H1 (cell line): ENCODE results near the gene MINDY3. TPM values are rescaled to one million over a fixed set of nuclear protein-coding genes. Genes with fewer than 3 reads are reported as not detected.

Experiments
- CTCF ChIA-PET: fragments of 300-600 bp; sonication (Branson Sonifier 250); formaldehyde crosslinking; loops from one replicate; lab custom pipeline; 2021; ENCODE audit not compliant: partially characterized antibody; lab: Charles Lee
- POLR2A ChIA-PET: fragments of 300-600 bp; sonication (Branson Sonifier 250); formaldehyde crosslinking; loops from one replicate; lab custom pipeline; 2021; ENCODE audit warnings: inconsistent platforms; ENCODE audit not compliant: partially characterized antibody; lab: Charles Lee
- DNase-seq, 2 experiments: peaks; one replicate each; pipeline versions ENCODE4 v3.0.0 to v3.0.0-alpha.2; 2010 to 2022; ENCODE audit warnings: low spot score in 2 of 2, low read depth in 1 of 2, mixed read lengths in 1 of 2
- FAIRE-seq: peaks from 2 replicates; lab custom pipeline; 2011; peaks lifted over from hg19 to GRCh38; lab: Jason Lieb, UNC
- H2AFZ ChIP-seq: 2 replicates; pipeline ENCODE4 v1.8.1; 2012; ENCODE audit warnings: low read length, inconsistent platforms
- H2AK5ac ChIP-seq: 2 replicates; pipeline ENCODE4 v1.6.1; 2013; ENCODE audit warnings: low read depth, low read length
- H2BK120ac ChIP-seq: replicated peaks from 2 replicates; pipeline ENCODE3; 2013; ENCODE audit warnings: low read depth, low read length, inconsistent platforms
- H2BK12ac ChIP-seq: 2 replicates; pipeline ENCODE4 v1.6.1; 2013; ENCODE audit warnings: low read depth, low read length
- H2BK15ac ChIP-seq: 2 replicates; pipeline ENCODE4 v1.6.1; 2013; ENCODE audit warnings: low read length
- H2BK20ac ChIP-seq: 2 replicates; pipeline ENCODE4 v1.6.1; 2013; ENCODE audit warnings: low read length
- H2BK5ac ChIP-seq: 2 replicates; pipeline ENCODE4 v1.6.1; 2013; ENCODE audit warnings: low read depth, low read length
- H3K14ac ChIP-seq: 2 replicates; pipeline ENCODE4 v1.6.1; 2013; ENCODE audit warnings: inconsistent platforms; ENCODE audit not compliant: insufficient read length
- H3K18ac ChIP-seq: 2 replicates; pipeline ENCODE4 v1.6.1; 2013; ENCODE audit warnings: low read length; ENCODE audit errors: extremely low read depth
- H3K23ac ChIP-seq: 2 replicates; pipeline ENCODE4 v1.6.1; 2013; ENCODE audit warnings: inconsistent platforms; ENCODE audit not compliant: insufficient read length
- H3K23me2 ChIP-seq: 2 replicates; pipeline ENCODE4 v1.6.1; 2013; ENCODE audit warnings: low read depth, low read length
- H3K27ac ChIP-seq: 2 replicates; pipeline ENCODE4 v1.6.1; 2011; ENCODE audit warnings: low read depth, low read length, inconsistent platforms
- H3K27me3 ChIP-seq, 4 experiments: replicated peaks in 1 of 4; 1 replicate in 1 of 4; 2 replicates in 3 of 4; pipeline versions ENCODE4 v1.6.1 to v1.8.1; 2011 to 2013; ENCODE audit warnings: low read length in 3 of 4, mild to moderate bottlenecking in 3 of 4, inconsistent platforms in 2 of 4, mixed read lengths in 2 of 4, moderate library complexity in 1 of 4; ENCODE audit not compliant: control insufficient read depth in 3 of 4, insufficient read depth in 3 of 4; ENCODE audit errors: extremely low read depth in 1 of 4
- H3K36me3 ChIP-seq, 4 experiments: 2 replicates each; pipeline versions ENCODE4 v1.6.1 to v1.8.1; 2011 to 2013; ENCODE audit warnings: mild to moderate bottlenecking in 4 of 4, low read length in 3 of 4, moderate library complexity in 2 of 4, control low read depth in 1 of 4, inconsistent platforms in 1 of 4; ENCODE audit not compliant: insufficient read depth in 4 of 4, control insufficient read depth in 2 of 4
- H3K4ac ChIP-seq: replicated peaks from 2 replicates; pipeline ENCODE3; 2013; ENCODE audit warnings: low read length, low read depth, mixed read lengths, inconsistent platforms; ENCODE audit not compliant: insufficient read length
- H3K4me1 ChIP-seq, 4 experiments: replicated peaks in 1 of 4; 1 replicate in 1 of 4; 2 replicates in 3 of 4; pipeline versions ENCODE4 v1.6.1 to v1.8.1; 2011 to 2013; ENCODE audit warnings: low read length in 3 of 4, inconsistent platforms in 2 of 4, mixed read lengths in 1 of 4; ENCODE audit not compliant: insufficient read depth in 4 of 4, control insufficient read depth in 3 of 4
- H3K4me2 ChIP-seq, 2 experiments: 2 replicates each; pipeline versions ENCODE4 v1.6.1 to v1.8.1; 2011 to 2013; ENCODE audit warnings: low read depth in 2 of 2, low read length in 2 of 2, control low read depth in 1 of 2, inconsistent platforms in 1 of 2, mild to moderate bottlenecking in 1 of 2; ENCODE audit not compliant: insufficient read depth in 1 of 2
- H3K4me3 ChIP-seq, 4 experiments: fragments of 200-600, 300-600 bp in 1 of 4; sonication (generic), shearing (Covaris generic), sonication (Bioruptor Twin) in 1 of 4; 2 replicates each; pipeline versions ENCODE4 v1.5.1 to v1.8.1; 2011 to 2016; ENCODE audit warnings: low read length in 4 of 4, low read depth in 3 of 4, control low read depth in 2 of 4, inconsistent platforms in 2 of 4, mild to moderate bottlenecking in 2 of 4, mixed read lengths in 1 of 4, moderate library complexity in 1 of 4; ENCODE audit not compliant: insufficient read depth in 2 of 4; ENCODE audit errors: extremely low read depth in 1 of 4
- H3K56ac ChIP-seq: replicated peaks from 2 replicates; pipeline ENCODE3; 2013; ENCODE audit warnings: low read depth, mild to moderate bottlenecking, mixed read lengths, low read length, inconsistent platforms; ENCODE audit not compliant: insufficient read length
- H3K79me1 ChIP-seq: 2 replicates; pipeline ENCODE4 v1.6.1; 2013; ENCODE audit warnings: low read depth, low read length, control low read depth
- H3K79me2 ChIP-seq, 2 experiments: 2 replicates each; pipeline versions ENCODE4 v1.6.1 to v1.8.1; 2012 to 2013; ENCODE audit warnings: low read length in 2 of 2, mild to moderate bottlenecking in 2 of 2, inconsistent platforms in 1 of 2; ENCODE audit not compliant: insufficient read depth in 2 of 2, control insufficient read depth in 1 of 2
- H3K9ac ChIP-seq, 4 experiments: replicated peaks in 1 of 4; 1 replicate in 1 of 4; 2 replicates in 3 of 4; pipeline versions ENCODE4 v1.6.1 to v1.8.1; 2011 to 2013; ENCODE audit warnings: low read depth in 3 of 4, low read length in 3 of 4, control low read depth in 2 of 4, mild to moderate bottlenecking in 2 of 4, moderate library complexity in 2 of 4, inconsistent platforms in 1 of 4; ENCODE audit errors: extremely low read depth in 1 of 4
- H3K9me3 ChIP-seq, 2 experiments: 2 replicates each; pipeline versions ENCODE4 v1.6.1 to v1.8.1; 2012 to 2013; ENCODE audit warnings: mild to moderate bottlenecking in 2 of 2, moderate library complexity in 2 of 2, control low read depth in 1 of 2, inconsistent platforms in 1 of 2, low read depth in 1 of 2, low read length in 1 of 2, mixed read lengths in 1 of 2; ENCODE audit not compliant: insufficient read depth in 2 of 2
- H4K20me1 ChIP-seq, 2 experiments: replicated peaks in 1 of 2; 2 replicates each; pipeline versions ENCODE3 to v1.8.1; 2011 to 2013; ENCODE audit warnings: inconsistent platforms in 2 of 2, low read length in 2 of 2, mild to moderate bottlenecking in 1 of 2; ENCODE audit not compliant: insufficient read depth in 2 of 2, control insufficient read depth in 1 of 2
- H4K5ac ChIP-seq: 2 replicates; pipeline ENCODE4 v1.6.1; 2013; ENCODE audit warnings: low read length, low read depth, mixed read lengths, inconsistent platforms; ENCODE audit not compliant: insufficient read length
- H4K8ac ChIP-seq: 2 replicates; pipeline ENCODE4 v1.8.0; 2013; ENCODE audit warnings: mild to moderate bottlenecking, moderate library complexity, low read length, inconsistent platforms; ENCODE audit not compliant: insufficient read depth; ENCODE audit errors: extremely low read depth
- H4K91ac ChIP-seq: replicated peaks from 2 replicates; pipeline ENCODE3; 2013; ENCODE audit warnings: low read length, mixed read lengths, inconsistent platforms; ENCODE audit not compliant: insufficient read length
- ASH2L ChIP-seq: fragments of 200-600, 300-600 bp; sonication (generic); IDR thresholded peaks from one replicate; pipeline ENCODE4 v1.7.1; 2017; ENCODE audit warnings: low read length
- EP300 ChIP-seq, 2 experiments: IDR thresholded peaks; 1 replicate in 1 of 2; 2 replicates in 1 of 2; pipeline ENCODE4 v1.6.1; 2011 to 2012; ENCODE audit warnings: low read depth in 2 of 2, low read length in 2 of 2, mild to moderate bottlenecking in 2 of 2, borderline replicate concordance in 1 of 2, inconsistent platforms in 1 of 2, moderate library complexity in 1 of 2
- KDM1A ChIP-seq: fragments of 200-600, 300-600 bp; sonication (generic); IDR thresholded peaks from 2 replicates; pipeline ENCODE4 v1.7.1; 2016; ENCODE audit warnings: mild to moderate bottlenecking, low read length, borderline replicate concordance
- NANOG ChIP-seq: IDR thresholded peaks from 2 replicates; pipeline ENCODE4 v1.6.1; 2011; ENCODE audit warnings: low read length, low read depth, mild to moderate bottlenecking, inconsistent platforms; ENCODE audit not compliant: insufficient read depth, poor library complexity, severe bottlenecking
- NRF1 ChIP-seq: IDR thresholded peaks from 2 replicates; pipeline ENCODE4 v1.6.1; 2011; ENCODE audit warnings: mild to moderate bottlenecking, low read depth, low read length, improper control_type of control experiment
- PHF8 ChIP-seq: fragments of 200-600 bp; sonication (generic); conservative IDR thresholded peaks from 2 replicates; pipeline ENCODE4 v1.7.1; 2012; ENCODE audit warnings: low read depth, mild to moderate bottlenecking, inconsistent platforms, low read length, moderate library complexity
- POU5F1 ChIP-seq: IDR thresholded peaks from 2 replicates; pipeline ENCODE4 v1.6.1; 2011; ENCODE audit warnings: low read depth, mild to moderate bottlenecking, low read length, moderate library complexity
- SIX5 ChIP-seq: IDR thresholded peaks from 2 replicates; pipeline ENCODE4 v1.6.1; 2011; ENCODE audit warnings: mild to moderate bottlenecking, low read depth, low read length
- TBP ChIP-seq: IDR thresholded peaks from 2 replicates; pipeline ENCODE4 v1.6.1; 2011; ENCODE audit warnings: low read depth, low read length, improper control_type of control experiment
- TEAD4 ChIP-seq: IDR thresholded peaks from 2 replicates; pipeline ENCODE4 v1.6.1; 2012; ENCODE audit warnings: low read depth, low read length, inconsistent platforms, mixed read lengths
- YY1 ChIP-seq: IDR thresholded peaks from 2 replicates; pipeline ENCODE4 v1.6.1; 2011; ENCODE audit warnings: low read depth, mild to moderate bottlenecking, low read length
- WGBS, 2 experiments: shearing (Covaris generic) in 1 of 2; methylation state at CpG; one replicate each; pipeline versions ENCODE4 v1.1.6 to v1.1.7; 2013 to 2015; ENCODE audit warnings: low lambda C conversion rate in 2 of 2, mixed read lengths in 2 of 2, inconsistent platforms in 1 of 2, low coverage in 1 of 2, missing lambda C conversion rate in 1 of 2; ENCODE audit not compliant: insufficient replicate concordance in 2 of 2, insufficient coverage in 1 of 2, insufficient read length in 1 of 2; ENCODE audit errors: extremely low coverage in 1 of 2, missing lambda C conversion rate in 1 of 2; 5-methylcytosine and 5-hydroxymethylcytosine counted together
- polyA plus RNA-seq, 7 experiments: library from polyadenylated mRNA; depleted of rRNA in 3 of 7; stranded (reverse) in 5 of 7; unstranded in 2 of 7; fragments of >200 nt in 5 of 7; fragments of 200-250 nt in 2 of 7; gene quantifications; 1 replicate in 5 of 7; 2 replicates in 1 of 7; 4 replicates in 1 of 7; pipeline versions ENCODE4 v1.2.1 to v1.2.3, GENCODE V29; 2011 to 2013; ENCODE audit warnings: missing spikeins in 2 of 7, mixed read lengths in 2 of 7
- total RNA-seq: library from RNA; stranded (reverse); fragmentation: NEBNext Ultra II Directional; extraction: Animal tissue kit (Norgen Biotek cat#: 25700); gene quantifications from 2 replicates; pipeline ENCODE4 v1.2.1, GENCODE V29; 2021
- TF ChIP-seq, protein P1 (sequence below): IDR thresholded peaks from 2 replicates; pipeline ENCODE4 v1.6.1; 2012; ENCODE audit warnings: low read length, inconsistent platforms

Gene MINDY3
- total and polyA plus RNA-seq, 2 of the 8 experiments (the other 6 are each of a cell fraction or from before 2014, with no cell fraction given) = 4.6 to 13.6 TPM

DNA sequence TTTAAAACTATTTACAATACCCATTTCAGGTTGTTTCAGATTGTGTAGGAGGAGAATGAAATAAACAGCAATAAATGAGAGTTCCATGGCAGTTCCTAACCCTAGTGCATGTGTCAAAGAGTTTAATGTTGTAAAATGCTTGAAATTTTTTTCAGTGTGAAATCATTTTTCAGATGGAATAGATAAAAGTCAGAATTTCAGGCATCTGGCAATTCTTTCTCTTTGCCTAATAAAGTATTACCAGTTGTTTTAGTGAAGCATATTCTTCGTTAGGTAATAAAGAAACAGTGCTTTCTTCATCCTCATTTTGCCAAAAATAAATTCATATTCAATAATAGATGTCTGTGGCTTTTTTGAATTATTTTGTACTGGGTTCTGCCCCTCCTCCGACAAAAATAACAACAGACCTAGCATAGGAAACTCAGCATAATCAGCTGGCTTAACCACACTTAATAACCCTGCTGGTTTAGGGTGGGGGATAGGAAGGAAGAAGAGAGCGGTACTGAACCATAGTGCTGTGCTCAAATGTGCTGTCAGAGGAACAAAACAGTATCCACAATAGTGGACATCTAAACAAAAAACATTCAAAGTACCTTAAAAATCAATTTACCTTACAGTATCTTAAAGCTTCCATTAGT is 39.1 kb downstream of the MINDY3 start:
- no peak overlapping the region for H3K14ac ChIP-seq
- H3K27ac ChIP-seq = no peak overlapping the region
- no peak overlapping the region for H3K9ac ChIP-seq
- H4K5ac ChIP-seq = no peak overlapping the region
- H3K27me3 ChIP-seq = no peaks in the 10 kb centered on the region
- no peaks in the 10 kb centered on the region for H3K79me1 ChIP-seq
- WGBS, 2 experiments = 87% methylated on average over 3 of the region's 3 CpGs; no CpG with 5 or more reads in 1 of the 2 experiments
- no peak overlapping the region for H2BK5ac ChIP-seq
- ChIA-PET CTCF (no interaction called here), POLR2A (no interaction called here)
- H3K4me3 ChIP-seq = no peak overlapping the region
- H3K18ac ChIP-seq = no peak overlapping the region
- no peaks in the 10 kb centered on the region for H3K4me1 ChIP-seq
- no peak overlapping the region for H2AK5ac ChIP-seq
- H2BK15ac ChIP-seq = no peak overlapping the region
- H3K23ac ChIP-seq = no peak overlapping the region
- H3K4me2 ChIP-seq = no peak overlapping the region
- H3K79me2 ChIP-seq = no peaks in the 10 kb centered on the region
- no peak overlapping the region for H3K4ac ChIP-seq
- no peak overlapping the region for H2BK20ac ChIP-seq
- no peak overlapping the region for H4K91ac ChIP-seq
- H2BK12ac ChIP-seq = no peak overlapping the region
- no peak for FAIRE-seq
- H3K9me3 ChIP-seq = no peaks in the 10 kb centered on the region
- H2BK120ac ChIP-seq = no peak overlapping the region
- no peaks in the 10 kb centered on the region for H3K23me2 ChIP-seq
- DNase-seq = no peak
- no peak overlapping the region for H3K56ac ChIP-seq
- H3K36me3 ChIP-seq = no peaks in the 10 kb centered on the region; a peak in 1 of 8 replicates
- no peak overlapping the region for H2AFZ ChIP-seq
- no peak overlapping the region for H4K8ac ChIP-seq
- H4K20me1 ChIP-seq = no peaks in the 10 kb centered on the region
- TF ChIP-seq PHF8 = no peak
- no peak for TF ChIP-seq NANOG
- no peak for TF ChIP-seq NRF1
- no peak for TF ChIP-seq YY1
- no peak for TF ChIP-seq TBP
- no peak for TF ChIP-seq EP300 (IDR thresholded peaks at IDR 0.05; ENCODE audit: borderline replicate concordance in 1 of 2, low read depth in 2 of 2, low read length in 2 of 2)
- no peak for TF ChIP-seq POU5F1
- TF ChIP-seq SIX5 = no peak
- no peak for TF ChIP-seq TEAD4
- TF ChIP-seq, protein P1, sequence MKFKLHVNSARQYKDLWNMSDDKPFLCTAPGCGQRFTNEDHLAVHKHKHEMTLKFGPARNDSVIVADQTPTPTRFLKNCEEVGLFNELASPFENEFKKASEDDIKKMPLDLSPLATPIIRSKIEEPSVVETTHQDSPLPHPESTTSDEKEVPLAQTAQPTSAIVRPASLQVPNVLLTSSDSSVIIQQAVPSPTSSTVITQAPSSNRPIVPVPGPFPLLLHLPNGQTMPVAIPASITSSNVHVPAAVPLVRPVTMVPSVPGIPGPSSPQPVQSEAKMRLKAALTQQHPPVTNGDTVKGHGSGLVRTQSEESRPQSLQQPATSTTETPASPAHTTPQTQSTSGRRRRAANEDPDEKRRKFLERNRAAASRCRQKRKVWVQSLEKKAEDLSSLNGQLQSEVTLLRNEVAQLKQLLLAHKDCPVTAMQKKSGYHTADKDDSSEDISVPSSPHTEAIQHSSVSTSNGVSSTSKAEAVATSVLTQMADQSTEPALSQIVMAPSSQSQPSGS = no peak
- TF ChIP-seq ASH2L = no peak
- no peak for TF ChIP-seq KDM1A
